GM11168 (cell line): ENCODE data around the gene SLC6A3.

Source experiments
- in situ Hi-C: fragments of 300-500 bp; cut with MboI; formaldehyde crosslinking; loops from one replicate; pipeline ENCODE4 v1.12.0; 2022; ENCODE audit warnings: low sequenced_read_pairs; ENCODE audit not compliant: unreplicated experiment

The SLC6A3 gene

GRCh38 chr5:1393571-1394501 is 51.4 kb downstream of the SLC6A3 start:
- in situ Hi-C loops: loop anchor here (25.0 kb wide), 1 partner anchor 243 kb away; no protein-coding TSS in a partner anchor

- in situ Hi-C loops: loop anchor here (25.0 kb wide), 1 partner anchor 244 kb away; no protein-coding TSS in a partner anchor
These were observed 52.3 kb downstream of the SLC6A3 start for GRCh38 chr5:1392801-1393565.

GRCh38 chr5:1392261-1392660 is 53.0 kb downstream of the SLC6A3 start:
- in situ Hi-C loops: loop anchor here (25.0 kb wide), 1 partner anchor 245 kb away; no protein-coding TSS in a partner anchor

GRCh38 chr5:1391691-1392090 is 53.5 kb downstream of the SLC6A3 start:
- in situ Hi-C loops: loop anchor here (25.0 kb wide), 1 partner anchor 246 kb away; no protein-coding TSS in a partner anchor

- in situ Hi-C loops: loop anchor here (25.0 kb wide), 1 partner anchor 246 kb away; no protein-coding TSS in a partner anchor
These were observed 54.2 kb downstream of the SLC6A3 start for GRCh38 chr5:1390861-1391600.

- in situ Hi-C loops: loop anchor here (25.0 kb wide), 1 partner anchor 247 kb away; no protein-coding TSS in a partner anchor
These were observed 54.9 kb downstream of the SLC6A3 start for GRCh38 chr5:1390333-1390732.

GRCh38 chr5:1388383-1388967 is 56.8 kb downstream of the SLC6A3 start:
- in situ Hi-C loops: loop anchor here (25.0 kb wide), 1 partner anchor 249 kb away; no protein-coding TSS in a partner anchor

- in situ Hi-C loops: loop anchor here (25.0 kb wide), 1 partner anchor 249 kb away; no protein-coding TSS in a partner anchor
These were observed 57.4 kb downstream of the SLC6A3 start for GRCh38 chr5:1387876-1388275.

- in situ Hi-C loops: loop anchor here (25.0 kb wide), 1 partner anchor 250 kb away; no protein-coding TSS in a partner anchor
These were observed 58.0 kb downstream of the SLC6A3 start for GRCh38 chr5:1387059-1387755.

- in situ Hi-C loops: loop anchor here (25.0 kb wide), 1 partner anchor 251 kb away; no protein-coding TSS in a partner anchor
These were observed 58.9 kb downstream of the SLC6A3 start for GRCh38 chr5:1386274-1386717.

- in situ Hi-C loops: loop anchor here (25.0 kb wide), 1 partner anchor 252 kb away; no protein-coding TSS in a partner anchor
These were observed 59.6 kb downstream of the SLC6A3 start for GRCh38 chr5:1385395-1386273.

- in situ Hi-C loops: loop anchor here (25.0 kb wide), 1 partner anchor 253 kb away; no protein-coding TSS in a partner anchor
These were observed 60.7 kb downstream of the SLC6A3 start for GRCh38 chr5:1384521-1384920.

- in situ Hi-C loops: loop anchor here (25.0 kb wide), 1 partner anchor 253 kb away; no protein-coding TSS in a partner anchor
These were observed 61.3 kb downstream of the SLC6A3 start for GRCh38 chr5:1383886-1384401.

GRCh38 chr5:1383344-1383743 is 61.9 kb downstream of the SLC6A3 start:
- in situ Hi-C loops: loop anchor here (25.0 kb wide), 1 partner anchor 254 kb away; no protein-coding TSS in a partner anchor

GRCh38 chr5:1382248-1382700 is 63.0 kb downstream of the SLC6A3 start:
- in situ Hi-C loops: loop anchor here (25.0 kb wide), 1 partner anchor 255 kb away; no protein-coding TSS in a partner anchor

- in situ Hi-C loops: loop anchor here (25.0 kb wide), 1 partner anchor 256 kb away; no protein-coding TSS in a partner anchor
These were observed 63.6 kb downstream of the SLC6A3 start for GRCh38 chr5:1381370-1382247.
